Sigmoid colon (tissue), 4 donors: ENCODE measurements around the gene UCK1.

Experiments used
- CTCF ChIP-seq, 4 experiments: fragments of 450-650 bp in 3 of 4; fragments of 200-600 bp in 1 of 4; IDR thresholded peaks; one replicate each; pipeline ENCODE4 v1.5.1; 2016 to 2019; ENCODE audit warnings: antibody characterized with exemption in 4 of 4, mild to moderate bottlenecking in 3 of 4, moderate library complexity in 2 of 4
- POLR2AphosphoS5 ChIP-seq, 4 donors: sonication (generic); formaldehyde crosslinking; IDR thresholded peaks; one replicate each; pipeline ENCODE4 v1.6.1; 2017; ENCODE audit warnings: antibody characterized with exemption in 4 of 4

- TF ChIP-seq CTCF (IDR thresholded peaks at IDR 0.05) (no peak), POLR2AphosphoS5 (IDR thresholded peaks at IDR 0.05) (no peak)
Measured at GRCh38 chr9:131559421-131560000, 28.4 kb upstream of the UCK1 start.
